ENCODE results near the gene IFNB1.

The IFNB1 gene

GRCh38 chr9:21077781-21078180 lies at the start of gene IFNB1:
Gene IFNB1, minus strand, starts transcription at chr9:21077942. Its CDS starts 73 bp downstream, at chr9:21077869.
- in situ Hi-C loops (cut with HindIII; ENCODE audit: low sequenced_read_pairs) = no loop called here

GRCh38 chr9:21121595-21122251 lies 44.0 kb upstream of the IFNB1 start:
- in situ Hi-C loops (cut with HindIII; ENCODE audit: low sequenced_read_pairs) = no loop called here

GRCh38 chr9:21121079-21121478 lies 43.3 kb upstream of the IFNB1 start:
- in situ Hi-C loops (cut with HindIII; ENCODE audit: low sequenced_read_pairs) = no loop called here

- in situ Hi-C loops (cut with HindIII; ENCODE audit: low sequenced_read_pairs) = no loop called here
Measured at GRCh38 chr9:21119093-21119770, 41.5 kb upstream of the IFNB1 start.

GRCh38 chr9:21114311-21114710 lies 36.6 kb upstream of the IFNB1 start:
- in situ Hi-C loops (cut with HindIII; ENCODE audit: low sequenced_read_pairs) = no loop called here

- in situ Hi-C loops (cut with HindIII; ENCODE audit: low sequenced_read_pairs) = no loop called here
Measured at GRCh38 chr9:21110708-21111576, 33.2 kb upstream of the IFNB1 start.

GRCh38 chr9:21104787-21105186 lies 27.0 kb upstream of the IFNB1 start:
- in situ Hi-C loops (cut with HindIII; ENCODE audit: low sequenced_read_pairs) = no loop called here

- in situ Hi-C loops (cut with HindIII; ENCODE audit: low sequenced_read_pairs) = no loop called here
Measured at GRCh38 chr9:21102305-21102704, 24.6 kb upstream of the IFNB1 start.

- in situ Hi-C loops (cut with HindIII; ENCODE audit: low sequenced_read_pairs) = no loop called here
Measured at GRCh38 chr9:21097817-21098216, 20.1 kb upstream of the IFNB1 start.

GRCh38 chr9:21096901-21097255 lies 19.1 kb upstream of the IFNB1 start:
- in situ Hi-C loops (cut with HindIII; ENCODE audit: low sequenced_read_pairs) = no loop called here

GRCh38 chr9:21096172-21096900 lies 18.6 kb upstream of the IFNB1 start:
- in situ Hi-C loops (cut with HindIII; ENCODE audit: low sequenced_read_pairs) = no loop called here

GRCh38 chr9:21095561-21095960 lies 17.8 kb upstream of the IFNB1 start:
- in situ Hi-C loops (cut with HindIII; ENCODE audit: low sequenced_read_pairs) = no loop called here

- in situ Hi-C loops (cut with HindIII; ENCODE audit: low sequenced_read_pairs) = no loop called here
Measured at GRCh38 chr9:21086538-21086937, 8.8 kb upstream of the IFNB1 start.

GRCh38 chr9:21085005-21085404 lies 7.3 kb upstream of the IFNB1 start:
- in situ Hi-C loops (cut with HindIII; ENCODE audit: low sequenced_read_pairs) = no loop called here

- in situ Hi-C loops (cut with HindIII; ENCODE audit: low sequenced_read_pairs) = no loop called here
Measured at GRCh38 chr9:21084242-21084850, 6.6 kb upstream of the IFNB1 start.

GRCh38 chr9:21082671-21083070 lies 4.9 kb upstream of the IFNB1 start:
- in situ Hi-C loops (cut with HindIII; ENCODE audit: low sequenced_read_pairs) = no loop called here

- in situ Hi-C loops (cut with HindIII; ENCODE audit: low sequenced_read_pairs) = no loop called here
Measured at GRCh38 chr9:21081999-21082398, 4.3 kb upstream of the IFNB1 start.

- in situ Hi-C loops (cut with HindIII; ENCODE audit: low sequenced_read_pairs) = no loop called here
Measured at GRCh38 chr9:21081451-21081850, 3.7 kb upstream of the IFNB1 start.

- in situ Hi-C loops (cut with HindIII; ENCODE audit: low sequenced_read_pairs) = no loop called here
Measured at GRCh38 chr9:21080793-21081192, 3.1 kb upstream of the IFNB1 start.

GRCh38 chr9:21078702-21079101 lies 960 bp upstream of the IFNB1 start:
- in situ Hi-C loops (cut with HindIII; ENCODE audit: low sequenced_read_pairs) = no loop called here

GRCh38 chr9:21075484-21075883 lies 2.3 kb downstream of the IFNB1 start:
- in situ Hi-C loops (cut with HindIII; ENCODE audit: low sequenced_read_pairs) = no loop called here
